Measurements from ENCODE around the gene LRP1-AS.

GRCh38 chr12:57156701-57157403, 9.4 kb upstream of the LRP1-AS start:
- no peak for TF ChIP-seq CTCF (IDR thresholded peaks at IDR 0.05)
- TF ChIP-seq POLR2AphosphoS5 (IDR thresholded peaks at IDR 0.05; ENCODE audit: low read depth, low read length): no peak
- TF ChIP-seq REST (IDR thresholded peaks at IDR 0.05; ENCODE audit: insufficient read depth in 1 of 2, low read depth in 2 of 2, low read length in 1 of 2): no peak
